ENCODE data around the gene ELL2. TPM values are rescaled to one million over a fixed set of nuclear protein-coding genes. Genes with fewer than 3 reads are reported as not detected.
A peak's percentile ranks its signal among the peaks of the same experiment; 100 is the strongest.

The ELL2 gene
- total and polyA plus RNA-seq, 3 experiments from 2014 or later = 5.0 to 91.3 (median 90.6) TPM

- POLR2A ChIA-PET = no interaction called here
- H3K4me3 Mint-ChIP-seq = no peak overlapping the region
- peaks cover 9 to 16% (median 16%) of the 10 kb centered on the region in 3 donors for H3K4me1 Mint-ChIP-seq
- no peaks in the 10 kb centered on the region for H3K4me1 ChIP-seq (ENCODE audit: insufficient read depth, low read length)
- H3K27ac Mint-ChIP-seq = no peak overlapping the region
- H3K9me3 ChIP-seq (ENCODE audit: low read length) = no peaks in the 10 kb centered on the region
- no peak overlapping the region for H3K4me3 ChIP-seq (ENCODE audit: low read length)
- CTCF ChIA-PET = interaction anchor here (0.6 to 0.7 kb wide), 2 partner anchors 12 to 142 kb away, joined by 3 read pairs; no protein-coding TSS in a partner anchor
- H3K27me3 ChIP-seq (ENCODE audit: insufficient read depth, low read length, poor library complexity, severe bottlenecking) = no peaks in the 10 kb centered on the region
- H3K9me3 Mint-ChIP-seq = no peaks in the 10 kb centered on the region
- DNase-seq = no peak
- no peaks in the 10 kb centered on the region for H3K36me3 ChIP-seq (ENCODE audit: insufficient read depth, low read length)
- peaks cover 0 to 7% (median 0%) of the 10 kb centered on the region in 3 donors for H3K36me3 Mint-ChIP-seq
- no peak overlapping the region for H3K27ac ChIP-seq (ENCODE audit: low read depth, low read length)
- no peaks in the 10 kb centered on the region for H3K27me3 Mint-ChIP-seq
These were observed 36.8 kb downstream of the ELL2 start for GRCh38 chr5:95924720-95925377.

DNA sequence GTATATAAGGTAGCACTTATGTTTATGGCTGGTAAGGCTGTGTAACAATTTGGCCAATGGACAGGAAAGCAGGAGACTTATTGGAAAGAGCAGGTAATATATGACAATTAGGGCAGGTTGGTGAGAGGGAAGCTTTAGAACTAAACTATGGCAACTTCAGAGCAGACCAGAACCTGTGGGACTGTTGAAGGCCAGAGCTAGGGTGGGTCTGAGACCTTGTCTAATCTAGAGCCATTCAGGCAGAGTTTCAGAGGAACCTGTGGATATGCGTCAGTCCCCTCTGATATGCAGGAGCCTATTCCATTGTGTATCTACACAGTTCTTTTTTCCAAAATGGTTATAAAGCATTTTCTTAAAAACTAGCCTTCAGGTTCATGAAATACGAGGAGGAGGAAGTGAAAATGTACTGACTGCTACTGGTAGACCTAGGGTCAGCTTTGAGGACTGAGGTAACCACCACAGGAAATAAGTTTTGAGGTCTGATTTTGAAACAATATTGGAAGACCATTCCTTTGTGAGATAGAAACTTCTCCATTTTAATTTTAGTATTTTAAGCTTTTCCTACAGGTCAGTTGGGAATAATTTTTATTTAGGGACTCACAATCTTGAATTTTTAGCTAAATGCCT is 37.6 kb downstream of the ELL2 start:
- no peak overlapping the region for H3K4me3 ChIP-seq (ENCODE audit: low read length)
- ChIA-PET POLR2A (interaction anchor here (0.7 kb wide), 1 partner anchor 27 kb away, joined by 3 read pairs; no protein-coding TSS in a partner anchor), CTCF (no interaction called here)
- peaks cover 0 to 7% (median 0%) of the 10 kb centered on the region in 3 donors for H3K36me3 Mint-ChIP-seq
- H3K27ac Mint-ChIP-seq = peak overlapping the region in 1 of 8 donors; percentile 52
- no peaks in the 10 kb centered on the region for H3K36me3 ChIP-seq (ENCODE audit: insufficient read depth, low read length)
- H3K4me1 ChIP-seq (ENCODE audit: insufficient read depth, low read length) = no peaks in the 10 kb centered on the region
- H3K9me3 Mint-ChIP-seq = no peaks in the 10 kb centered on the region
- DNase-seq = no peak
- no peaks in the 10 kb centered on the region for H3K27me3 ChIP-seq (ENCODE audit: insufficient read depth, low read length, poor library complexity, severe bottlenecking)
- no peaks in the 10 kb centered on the region for H3K27me3 Mint-ChIP-seq
- H3K27ac ChIP-seq (ENCODE audit: low read depth, low read length) = no peak overlapping the region
- H3K9me3 ChIP-seq (ENCODE audit: low read length) = no peaks in the 10 kb centered on the region
- H3K4me3 Mint-ChIP-seq = no peak overlapping the region
- H3K4me1 Mint-ChIP-seq = peaks cover 9 to 16% (median 16%) of the 10 kb centered on the region in 3 donors

DNA sequence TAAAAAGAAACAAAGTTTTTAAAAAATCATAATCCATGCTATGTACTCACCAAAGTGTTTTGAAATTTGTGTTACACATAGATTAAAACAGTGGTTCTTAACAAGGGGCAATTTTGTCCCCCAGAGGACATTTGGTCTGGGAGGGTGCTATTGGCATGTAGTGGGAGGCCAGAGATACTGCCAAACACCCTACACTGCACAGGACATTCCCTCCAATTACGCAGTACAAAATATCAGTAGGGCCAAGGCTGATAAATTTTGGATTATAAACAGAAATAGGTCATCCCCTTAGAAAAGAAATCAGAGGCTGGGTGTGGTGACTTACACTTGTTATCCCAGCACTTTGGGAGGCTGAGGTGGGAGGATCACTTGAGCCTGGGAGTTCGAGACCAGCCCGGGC is 38.9 kb downstream of the ELL2 start:
- Mint-ChIP-seq H3K27ac (no peak overlapping the region), H3K4me1 (peaks cover 6 to 10% (median 8%) of the 10 kb centered on the region in 3 donors), H3K9me3 (no peaks in the 10 kb centered on the region), H3K36me3 (peaks cover 0 to 2% (median 0%) of the 10 kb centered on the region in 3 donors), H3K4me3 (no peak overlapping the region), H3K27me3 (no peaks in the 10 kb centered on the region)
- Histone ChIP-seq H3K4me3 (ENCODE audit: low read length) (no peak overlapping the region), H3K27me3 (ENCODE audit: insufficient read depth, low read length, poor library complexity, severe bottlenecking) (no peaks in the 10 kb centered on the region), H3K27ac (ENCODE audit: low read depth, low read length) (no peak overlapping the region), H3K9me3 (ENCODE audit: low read length) (no peaks in the 10 kb centered on the region), H3K4me1 (ENCODE audit: insufficient read depth, low read length) (no peaks in the 10 kb centered on the region), H3K36me3 (ENCODE audit: insufficient read depth, low read length) (no peaks in the 10 kb centered on the region)
- ChIA-PET POLR2A (no interaction called here), CTCF (no interaction called here)
- DNase-seq = no peak

GRCh38 chr5:95921501-95921900 is 40.1 kb downstream of the ELL2 start:
- CTCF ChIA-PET = no interaction called here
- Mint-ChIP-seq H3K9me3 (no peaks in the 10 kb centered on the region), H3K4me1 (peaks cover 8 to 18% (median 14%) of the 10 kb centered on the region in 3 donors)

GRCh38 chr5:95920822-95921221 is 40.8 kb downstream of the ELL2 start:
- no peak overlapping the region for H3K27ac Mint-ChIP-seq
- Histone ChIP-seq H3K27me3 (ENCODE audit: insufficient read depth, low read length, poor library complexity, severe bottlenecking) (no peaks in the 10 kb centered on the region), H3K9me3 (ENCODE audit: low read length) (no peaks in the 10 kb centered on the region), H3K36me3 (ENCODE audit: insufficient read depth, low read length) (no peaks in the 10 kb centered on the region), H3K27ac (ENCODE audit: low read depth, low read length) (no peak overlapping the region), H3K4me1 (ENCODE audit: insufficient read depth, low read length) (no peaks in the 10 kb centered on the region), H3K4me3 (ENCODE audit: low read length) (no peak overlapping the region)
- DNase-seq = no peak
- H3K27me3 Mint-ChIP-seq = no peaks in the 10 kb centered on the region
- ChIA-PET POLR2A (no interaction called here), CTCF (no interaction called here)
- H3K4me1 Mint-ChIP-seq = peaks cover 13 to 25% (median 20%) of the 10 kb centered on the region in 3 donors
- H3K9me3 Mint-ChIP-seq = no peaks in the 10 kb centered on the region
- H3K4me3 Mint-ChIP-seq = no peak overlapping the region
- peaks cover 0 to 2% (median 0%) of the 10 kb centered on the region in 3 donors for H3K36me3 Mint-ChIP-seq

More at GRCh38 chr5:95921501-95921900, 40.1 kb downstream of the ELL2 start:
- no peak for DNase-seq
- Histone ChIP-seq H3K27me3 (ENCODE audit: insufficient read depth, low read length, poor library complexity, severe bottlenecking) (no peaks in the 10 kb centered on the region), H3K27ac (ENCODE audit: low read depth, low read length) (no peak overlapping the region), H3K4me1 (ENCODE audit: insufficient read depth, low read length) (no peaks in the 10 kb centered on the region), H3K9me3 (ENCODE audit: low read length) (no peaks in the 10 kb centered on the region), H3K36me3 (ENCODE audit: insufficient read depth, low read length) (no peaks in the 10 kb centered on the region), H3K4me3 (ENCODE audit: low read length) (no peak overlapping the region)
- no peaks in the 10 kb centered on the region for H3K27me3 Mint-ChIP-seq
- no peak overlapping the region for H3K27ac Mint-ChIP-seq
- POLR2A ChIA-PET = no interaction called here
- peaks cover 0 to 2% (median 0%) of the 10 kb centered on the region in 3 donors for H3K36me3 Mint-ChIP-seq
- no peak overlapping the region for H3K4me3 Mint-ChIP-seq

DNA sequence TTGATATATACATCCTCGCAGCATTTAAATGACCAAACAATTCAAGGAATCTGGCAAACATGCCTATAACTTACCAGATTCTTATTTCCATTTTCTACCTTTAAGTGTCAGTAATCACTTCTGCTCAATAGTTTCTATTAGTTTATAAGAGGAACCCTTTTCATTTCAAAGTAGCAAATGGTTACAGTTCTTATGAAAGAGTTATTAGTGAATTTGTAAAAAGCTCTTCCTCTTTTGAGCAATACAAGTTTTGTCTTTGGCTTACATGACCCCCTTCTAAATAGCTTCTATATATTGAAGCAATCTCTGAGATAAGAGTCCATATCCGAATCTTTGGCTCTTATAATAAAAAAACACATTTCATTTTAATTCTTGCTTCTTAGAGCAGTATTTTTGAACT is 42.0 kb downstream of the ELL2 start:
- Mint-ChIP-seq H3K27me3 (no peaks in the 10 kb centered on the region), H3K4me1 (peaks cover 16 to 28% (median 25%) of the 10 kb centered on the region in 3 donors), H3K9me3 (no peaks in the 10 kb centered on the region), H3K27ac (no peak overlapping the region), H3K36me3 (peaks cover 0 to 5% (median 5%) of the 10 kb centered on the region in 3 donors), H3K4me3 (no peak overlapping the region)
- no peak for DNase-seq
- Histone ChIP-seq H3K4me1 (ENCODE audit: insufficient read depth, low read length) (no peaks in the 10 kb centered on the region), H3K9me3 (ENCODE audit: low read length) (no peaks in the 10 kb centered on the region), H3K36me3 (ENCODE audit: insufficient read depth, low read length) (no peaks in the 10 kb centered on the region), H3K27me3 (ENCODE audit: insufficient read depth, low read length, poor library complexity, severe bottlenecking) (no peaks in the 10 kb centered on the region), H3K4me3 (ENCODE audit: low read length) (no peak overlapping the region), H3K27ac (ENCODE audit: low read depth, low read length) (no peak overlapping the region)
- CTCF ChIA-PET = no interaction called here
- POLR2A ChIA-PET = no interaction called here

GRCh38 chr5:95918421-95919006 is 43.1 kb downstream of the ELL2 start:
- H3K27me3 Mint-ChIP-seq = no peaks in the 10 kb centered on the region
- H3K9me3 ChIP-seq (ENCODE audit: low read length) = no peaks in the 10 kb centered on the region
- H3K27me3 ChIP-seq (ENCODE audit: insufficient read depth, low read length, poor library complexity, severe bottlenecking) = no peaks in the 10 kb centered on the region
- H3K27ac Mint-ChIP-seq = no peak overlapping the region
- H3K36me3 Mint-ChIP-seq = peaks cover 0 to 7% (median 5%) of the 10 kb centered on the region in 3 donors
- DNase-seq = no peak
- H3K4me1 ChIP-seq (ENCODE audit: insufficient read depth, low read length) = no peaks in the 10 kb centered on the region
- ChIA-PET CTCF (no interaction called here), POLR2A (no interaction called here)
- H3K4me3 Mint-ChIP-seq = no peak overlapping the region
- no peaks in the 10 kb centered on the region for H3K9me3 Mint-ChIP-seq
- H3K27ac ChIP-seq (ENCODE audit: low read depth, low read length) = no peak overlapping the region
- H3K4me3 ChIP-seq (ENCODE audit: low read length) = no peak overlapping the region
- H3K4me1 Mint-ChIP-seq = peaks cover 12 to 23% (median 18%) of the 10 kb centered on the region in 3 donors
- no peaks in the 10 kb centered on the region for H3K36me3 ChIP-seq (ENCODE audit: insufficient read depth, low read length)

GRCh38 chr5:95917207-95917606 is 44.4 kb downstream of the ELL2 start:
- Mint-ChIP-seq H3K27ac (no peak overlapping the region), H3K9me3 (no peaks in the 10 kb centered on the region), H3K4me3 (no peak overlapping the region), H3K36me3 (peaks cover 2 to 14% (median 14%) of the 10 kb centered on the region in 3 donors), H3K4me1 (peaks cover 12 to 23% (median 18%) of the 10 kb centered on the region in 3 donors), H3K27me3 (no peaks in the 10 kb centered on the region)
- Histone ChIP-seq H3K4me1 (ENCODE audit: insufficient read depth, low read length) (no peaks in the 10 kb centered on the region), H3K27ac (ENCODE audit: low read depth, low read length) (no peak overlapping the region), H3K4me3 (ENCODE audit: low read length) (no peak overlapping the region), H3K27me3 (ENCODE audit: insufficient read depth, low read length, poor library complexity, severe bottlenecking) (no peaks in the 10 kb centered on the region), H3K36me3 (ENCODE audit: insufficient read depth, low read length) (no peaks in the 10 kb centered on the region), H3K9me3 (ENCODE audit: low read length) (no peaks in the 10 kb centered on the region)
- no peak for DNase-seq
- ChIA-PET POLR2A (no interaction called here), CTCF (no interaction called here)
